NCI-H146 treated with DMSO at 0.1 percent for 48 hours (cell line): ENCODE measurements around the gene CALML6.
"Not testable (repeated sequence)": the region's sequence is repeated elsewhere in the genome, so short reads cannot be mapped to it uniquely, and the experiment has no call there.

Experiments
- DNase-seq: peaks from one replicate; lab custom pipeline; 2025; ENCODE audit not compliant: unreplicated experiment; lab: John Stamatoyannopoulos, UW

The CALML6 gene

DNA sequence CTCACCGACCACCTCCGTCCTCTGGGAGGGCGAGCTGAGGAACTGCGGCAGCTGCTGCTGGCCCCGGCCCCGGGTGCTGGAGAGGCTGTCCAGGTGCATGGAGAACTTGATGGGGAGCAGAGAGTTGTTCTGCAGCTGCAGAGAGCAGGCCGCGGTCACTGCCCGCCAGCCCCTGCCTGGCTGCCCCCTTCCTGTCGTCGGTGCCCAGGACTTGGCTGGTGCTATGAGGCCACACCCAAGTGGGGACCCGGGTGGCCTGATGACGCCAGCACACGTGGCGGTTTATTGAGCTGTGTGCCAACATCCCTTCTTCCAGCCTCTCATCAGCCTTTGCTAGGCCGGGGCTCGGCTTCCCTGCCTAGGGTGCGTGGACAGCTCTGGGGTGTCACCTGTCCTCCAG, 9.3 kb downstream of the CALML6 start:
- no peak for DNase-seq

DNA sequence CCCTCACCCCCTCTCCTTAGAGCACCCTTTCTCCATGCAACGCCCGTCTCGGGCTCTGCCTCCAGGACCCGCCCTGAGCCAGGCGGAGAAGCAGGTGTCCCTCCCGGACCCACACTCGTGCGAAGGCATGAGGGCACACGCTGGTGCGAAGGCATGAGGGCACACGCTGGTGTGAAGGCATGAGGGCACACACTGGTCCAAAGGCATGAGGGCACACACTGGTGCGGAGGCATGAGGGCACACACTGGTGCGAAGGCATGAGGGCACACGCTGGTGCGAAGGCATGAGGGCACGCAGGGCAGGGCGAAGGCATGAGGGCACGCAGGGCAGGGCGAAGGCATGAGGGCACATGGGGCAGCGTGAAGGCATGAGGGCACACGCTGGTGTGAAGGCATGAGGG, 9.8 kb downstream of the CALML6 start:
- no peak for DNase-seq

GRCh38 chr1:1925437-1926345, 10.6 kb downstream of the CALML6 start:
- no peak for DNase-seq

DNA sequence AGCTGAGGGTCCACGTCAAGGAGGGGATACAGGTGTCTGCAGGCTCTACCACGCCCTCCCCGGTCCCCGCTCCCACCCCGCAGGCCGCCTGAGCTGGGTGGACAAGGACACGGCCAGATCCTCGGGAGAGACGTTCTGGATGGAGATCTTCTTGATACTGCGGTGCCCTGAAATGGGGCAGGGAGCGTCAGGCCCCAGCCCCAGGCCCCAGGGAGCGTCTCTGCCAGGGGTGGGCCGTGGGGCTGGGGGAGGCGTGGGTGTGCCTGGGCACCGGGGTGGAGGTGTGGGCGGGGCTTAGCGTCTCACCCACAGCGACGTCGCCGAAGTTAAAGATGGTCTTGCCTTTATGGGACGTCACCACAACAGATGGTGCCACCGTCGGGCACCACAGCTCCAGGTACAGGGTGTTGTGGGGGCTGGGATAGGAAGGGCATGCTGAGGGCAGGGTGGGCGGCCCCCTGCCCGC, 11.3 kb downstream of the CALML6 start:
- DNase-seq, result no peak

- no peak for DNase-seq
Measured at GRCh38 chr1:1926886-1927660, 12.0 kb downstream of the CALML6 start.

DNA sequence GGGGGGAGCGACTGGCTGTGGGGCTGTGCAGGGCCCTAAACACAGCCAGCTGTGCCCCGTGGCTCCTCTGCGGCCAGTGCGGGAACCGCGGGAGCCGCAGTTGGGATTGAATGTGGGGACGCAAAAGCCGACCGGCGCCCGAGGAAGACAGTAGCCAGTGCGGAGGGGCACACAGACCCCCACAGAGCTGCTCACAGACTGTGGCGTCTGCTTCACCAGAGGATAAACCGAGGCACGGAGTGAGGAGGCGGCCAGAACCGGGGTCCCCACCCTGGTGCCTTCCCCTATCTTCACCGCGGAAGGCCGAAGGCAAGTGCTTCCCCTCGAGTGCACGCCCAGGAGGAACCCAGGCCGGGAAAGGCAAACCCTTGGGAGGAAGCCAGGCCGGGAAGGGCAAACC, 12.7 kb downstream of the CALML6 start:
- DNase-seq, result no peak

DNA sequence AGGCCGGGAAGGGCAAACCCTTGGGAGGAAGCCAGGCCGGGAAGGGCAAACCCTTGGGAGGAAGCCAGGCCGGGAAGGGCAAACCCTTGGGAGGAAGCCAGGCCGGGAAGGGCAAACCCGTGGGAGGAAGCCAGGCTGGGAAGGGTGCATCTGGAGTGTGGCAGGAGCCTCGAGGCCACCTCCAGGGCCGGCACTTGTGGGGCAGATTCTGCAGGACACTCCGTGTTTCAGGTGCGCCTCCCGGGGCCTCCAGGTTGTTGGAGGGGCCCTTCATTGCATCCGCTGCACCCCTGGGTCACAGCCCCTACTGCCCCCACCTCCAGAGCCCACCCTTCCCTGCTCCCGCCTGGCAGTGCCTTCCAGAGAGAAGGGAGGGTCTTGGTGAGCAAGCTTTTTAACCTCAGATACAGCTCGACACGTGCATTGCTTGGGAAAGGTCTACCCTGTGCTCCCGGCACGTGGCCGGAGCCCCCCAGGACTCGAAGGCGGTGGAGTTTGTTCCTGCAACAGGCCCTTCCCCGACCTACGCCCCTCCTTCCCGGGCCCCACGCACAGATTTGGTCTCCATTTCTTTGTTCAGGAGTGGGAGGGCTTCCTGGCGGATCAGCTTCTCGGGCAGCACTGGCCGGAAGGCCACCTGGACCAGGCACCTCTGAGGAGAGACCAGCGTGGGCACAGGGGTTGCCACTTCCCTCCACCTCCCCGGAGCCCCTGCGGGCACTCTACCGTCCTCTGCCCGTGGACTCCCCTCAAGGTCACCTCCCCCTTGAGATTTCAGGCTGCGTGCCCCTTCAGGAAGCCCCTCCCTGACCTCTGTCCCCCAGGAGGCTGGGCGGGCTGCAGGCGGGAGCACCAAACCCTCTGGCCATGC, 13.4 kb downstream of the CALML6 start:
- DNase-seq, result no peak

DNA sequence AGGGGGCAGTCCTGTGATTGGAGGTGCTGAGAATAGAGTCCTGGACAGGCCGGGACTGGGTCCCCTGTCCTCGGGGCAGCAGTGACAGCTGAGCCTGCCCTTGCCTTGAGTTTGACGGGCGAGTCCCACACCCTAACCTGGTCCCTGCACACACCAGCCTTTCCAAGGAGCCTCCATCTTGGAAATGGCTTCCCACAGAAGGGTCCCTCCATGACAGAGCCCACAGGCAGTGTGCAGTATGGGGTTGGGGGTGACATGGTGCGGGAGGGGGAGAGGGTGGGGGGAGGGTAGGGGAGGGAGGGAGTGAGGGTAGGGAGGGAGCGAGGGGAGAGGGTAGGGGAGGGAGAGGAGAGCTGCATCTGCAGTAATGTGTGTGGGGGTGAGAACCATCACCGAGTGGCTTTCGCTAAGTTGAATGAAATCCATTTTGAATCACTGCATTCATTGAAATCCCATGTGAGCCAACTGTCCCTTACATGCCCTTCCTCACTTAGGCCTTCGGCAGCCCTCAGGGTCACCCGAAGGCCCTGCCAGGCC, 14.1 kb downstream of the CALML6 start:
- DNase-seq, result no peak

DNA sequence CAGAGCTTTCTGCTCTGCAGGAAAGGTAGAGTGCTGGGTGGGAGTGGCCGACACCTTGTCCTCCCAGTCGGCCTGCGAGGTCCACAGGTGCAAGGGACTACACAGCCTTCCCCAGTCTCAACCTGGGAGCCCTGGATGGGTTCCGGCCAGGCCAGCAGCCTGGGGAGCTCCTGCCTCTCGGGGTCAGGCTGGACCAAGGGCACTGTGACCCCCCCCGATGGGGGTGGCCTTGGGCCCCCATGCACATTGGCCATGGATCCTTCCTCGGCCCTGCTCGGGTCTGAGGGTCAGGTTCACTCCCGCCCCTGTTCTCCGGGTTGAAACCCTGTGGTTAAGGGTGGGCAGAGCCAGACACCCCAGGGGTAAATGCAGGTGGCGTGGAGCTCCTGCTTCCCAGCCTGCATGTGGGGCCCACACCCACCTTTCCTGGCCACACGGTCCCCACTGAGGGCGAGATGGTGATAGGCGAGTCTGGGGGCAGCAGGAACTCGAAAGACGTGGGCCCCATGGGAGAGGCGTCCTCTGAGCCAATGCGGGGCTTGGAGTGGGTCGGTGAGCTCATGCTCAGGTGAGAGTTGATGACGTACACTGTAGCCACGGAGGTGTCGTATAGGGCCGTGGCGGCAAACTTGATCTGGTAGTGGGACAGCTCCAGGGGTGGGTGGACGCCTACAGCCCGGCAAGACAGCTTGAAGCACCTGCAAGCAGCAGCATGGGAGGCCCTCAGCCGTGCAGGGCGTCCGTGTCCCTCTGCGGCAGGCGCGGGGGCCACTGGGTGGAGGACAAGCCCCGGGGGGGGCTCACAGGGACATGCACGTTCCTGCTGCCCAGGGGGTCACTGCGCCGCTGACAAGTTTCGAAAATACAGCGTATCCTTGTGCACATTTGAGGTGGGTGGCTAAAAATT, 14.8 kb downstream of the CALML6 start:
- no peak for DNase-seq

- DNase-seq, result not testable (repeated sequence)
Measured at GRCh38 chr1:1934848-1935247, 19.8 kb downstream of the CALML6 start.

DNA sequence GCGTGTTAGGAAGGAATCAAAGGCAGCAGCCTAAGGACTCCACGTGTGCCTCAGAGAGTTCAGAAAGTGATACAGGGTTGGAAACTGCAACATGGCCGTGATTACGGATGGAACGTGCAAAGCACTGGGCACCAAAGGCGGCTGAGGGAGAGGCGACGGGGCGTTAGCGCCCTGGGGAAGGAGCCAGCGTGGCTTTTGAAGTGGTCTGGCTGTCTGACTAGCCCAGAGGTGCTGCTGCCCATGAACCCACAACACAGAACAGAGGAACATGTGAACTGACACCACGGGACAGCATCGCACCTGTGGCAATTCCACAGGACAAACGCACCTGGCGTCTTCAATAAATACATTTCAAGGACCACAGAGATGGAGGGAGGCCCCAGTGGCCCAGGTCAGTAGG, 22.0 kb downstream of the CALML6 start:
- no peak for DNase-seq

GRCh38 chr1:1937549-1938275, 22.7 kb downstream of the CALML6 start:
- DNase-seq, result no peak

DNA sequence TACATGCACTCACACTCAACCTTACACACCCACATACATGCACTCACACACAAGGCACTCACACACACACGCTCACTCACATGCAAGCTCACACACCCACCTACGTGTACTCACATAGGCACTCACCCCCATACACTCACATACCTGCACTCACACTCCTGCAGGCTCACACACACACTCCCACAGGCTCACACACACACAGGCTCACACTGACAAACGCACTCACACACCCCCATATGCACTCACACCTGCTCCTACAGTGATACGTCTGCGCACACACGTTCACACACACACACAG, 23.2 kb downstream of the CALML6 start:
- no peak for DNase-seq

GRCh38 chr1:1938613-1939295, 23.7 kb downstream of the CALML6 start:
- no peak for DNase-seq

GRCh38 chr1:1939296-1940122, 24.4 kb downstream of the CALML6 start:
- DNase-seq, result no peak

DNA sequence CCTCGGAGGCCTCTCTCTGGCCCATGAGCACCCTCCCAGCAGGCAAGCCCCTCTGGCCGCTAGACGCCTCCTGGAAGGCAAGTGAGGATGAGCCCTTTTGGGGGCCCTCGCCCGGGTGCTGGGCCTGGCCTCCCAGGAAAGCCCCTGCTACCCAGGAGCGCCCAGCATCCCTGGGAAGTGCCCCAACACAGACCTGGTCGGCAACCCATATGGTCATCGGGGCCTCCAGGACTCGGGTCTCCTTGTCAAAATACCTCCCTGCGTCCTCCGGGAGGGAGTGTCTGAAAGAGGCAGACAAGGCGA, 25.0 kb downstream of the CALML6 start:
- DNase-seq, result no peak

GRCh38 chr1:1941211-1941841, 26.3 kb downstream of the CALML6 start:
- no peak for DNase-seq
